ENCODE data around the gene ACSL5.

- TF ChIP-seq, protein P1, sequence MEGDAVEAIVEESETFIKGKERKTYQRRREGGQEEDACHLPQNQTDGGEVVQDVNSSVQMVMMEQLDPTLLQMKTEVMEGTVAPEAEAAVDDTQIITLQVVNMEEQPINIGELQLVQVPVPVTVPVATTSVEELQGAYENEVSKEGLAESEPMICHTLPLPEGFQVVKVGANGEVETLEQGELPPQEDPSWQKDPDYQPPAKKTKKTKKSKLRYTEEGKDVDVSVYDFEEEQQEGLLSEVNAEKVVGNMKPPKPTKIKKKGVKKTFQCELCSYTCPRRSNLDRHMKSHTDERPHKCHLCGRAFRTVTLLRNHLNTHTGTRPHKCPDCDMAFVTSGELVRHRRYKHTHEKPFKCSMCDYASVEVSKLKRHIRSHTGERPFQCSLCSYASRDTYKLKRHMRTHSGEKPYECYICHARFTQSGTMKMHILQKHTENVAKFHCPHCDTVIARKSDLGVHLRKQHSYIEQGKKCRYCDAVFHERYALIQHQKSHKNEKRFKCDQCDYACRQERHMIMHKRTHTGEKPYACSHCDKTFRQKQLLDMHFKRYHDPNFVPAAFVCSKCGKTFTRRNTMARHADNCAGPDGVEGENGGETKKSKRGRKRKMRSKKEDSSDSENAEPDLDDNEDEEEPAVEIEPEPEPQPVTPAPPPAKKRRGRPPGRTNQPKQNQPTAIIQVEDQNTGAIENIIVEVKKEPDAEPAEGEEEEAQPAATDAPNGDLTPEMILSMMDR (IDR thresholded peaks at IDR 0.05), result no peak
- TF ChIP-seq POLR2A (IDR thresholded peaks at IDR 0.05), result no peak
These were observed 59.2 kb downstream of the ACSL5 start for GRCh38 chr10:112433136-112433535.

Measured in testis (tissue), 2 donors.